Measurements from ENCODE around the gene RCE1.

The RCE1 gene

GRCh38 chr11:66870616-66871520, 27.6 kb downstream of the RCE1 start:
- no peak for DNase-seq

DNA sequence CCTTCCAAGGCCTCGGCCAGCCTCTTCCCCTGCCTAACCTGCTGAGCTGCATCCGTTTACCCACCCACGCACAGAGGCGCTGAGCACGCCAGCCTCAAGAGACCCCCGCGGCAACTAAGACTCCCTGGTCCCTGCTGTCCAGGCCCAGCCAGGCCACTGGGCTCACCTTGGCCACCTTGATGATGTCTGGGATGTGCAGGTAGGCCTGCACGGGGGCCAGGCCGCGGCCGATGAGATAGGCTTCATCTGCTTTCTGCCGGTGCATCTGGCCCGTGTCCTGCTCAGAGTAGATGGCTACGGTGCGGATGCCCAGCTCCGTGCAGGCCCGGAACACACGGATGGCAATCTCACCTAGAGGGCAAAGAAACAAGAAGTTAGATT, 28.3 kb downstream of the RCE1 start:
- no peak for DNase-seq

DNA sequence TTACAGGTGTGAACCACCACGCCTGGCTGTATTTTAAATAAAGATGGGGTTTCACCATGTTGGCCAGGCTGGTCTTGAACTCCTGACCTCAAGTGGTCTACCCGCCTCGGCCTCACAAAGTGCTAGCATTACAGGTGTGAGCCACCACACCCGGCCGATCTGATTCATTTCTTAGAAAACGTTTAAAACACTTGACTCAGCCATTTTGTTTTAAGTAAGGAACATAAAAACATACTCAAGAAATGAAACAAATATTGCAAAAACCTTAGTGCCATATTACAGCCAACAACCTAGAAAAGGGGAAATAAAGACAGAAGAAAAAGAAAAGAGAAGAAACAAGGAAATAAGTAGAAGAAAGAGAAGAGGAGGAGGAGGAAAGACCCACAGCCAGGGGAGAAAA, 31.0 kb downstream of the RCE1 start:
- no peak for DNase-seq

DNA sequence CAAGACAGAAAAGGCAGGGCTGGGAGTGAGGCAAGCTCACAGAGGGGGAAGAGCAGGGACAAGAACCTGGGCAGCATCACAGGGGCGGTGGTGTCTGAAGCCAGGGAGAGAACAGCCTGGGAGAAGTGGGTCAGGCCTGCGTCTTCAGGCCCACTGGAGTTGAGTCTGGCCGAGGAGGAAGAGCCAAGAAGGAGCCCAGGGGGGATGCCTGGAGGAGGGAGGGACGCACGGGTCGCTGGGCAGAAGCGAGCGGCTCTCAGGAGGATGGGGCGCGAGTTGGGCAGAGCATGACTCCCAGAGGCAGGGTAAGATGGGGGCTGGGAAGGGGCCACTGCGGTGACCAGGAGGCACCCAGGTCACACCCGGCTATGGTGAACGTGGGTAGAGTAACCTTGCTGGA, 32.1 kb downstream of the RCE1 start:
- no peak for DNase-seq

DNA sequence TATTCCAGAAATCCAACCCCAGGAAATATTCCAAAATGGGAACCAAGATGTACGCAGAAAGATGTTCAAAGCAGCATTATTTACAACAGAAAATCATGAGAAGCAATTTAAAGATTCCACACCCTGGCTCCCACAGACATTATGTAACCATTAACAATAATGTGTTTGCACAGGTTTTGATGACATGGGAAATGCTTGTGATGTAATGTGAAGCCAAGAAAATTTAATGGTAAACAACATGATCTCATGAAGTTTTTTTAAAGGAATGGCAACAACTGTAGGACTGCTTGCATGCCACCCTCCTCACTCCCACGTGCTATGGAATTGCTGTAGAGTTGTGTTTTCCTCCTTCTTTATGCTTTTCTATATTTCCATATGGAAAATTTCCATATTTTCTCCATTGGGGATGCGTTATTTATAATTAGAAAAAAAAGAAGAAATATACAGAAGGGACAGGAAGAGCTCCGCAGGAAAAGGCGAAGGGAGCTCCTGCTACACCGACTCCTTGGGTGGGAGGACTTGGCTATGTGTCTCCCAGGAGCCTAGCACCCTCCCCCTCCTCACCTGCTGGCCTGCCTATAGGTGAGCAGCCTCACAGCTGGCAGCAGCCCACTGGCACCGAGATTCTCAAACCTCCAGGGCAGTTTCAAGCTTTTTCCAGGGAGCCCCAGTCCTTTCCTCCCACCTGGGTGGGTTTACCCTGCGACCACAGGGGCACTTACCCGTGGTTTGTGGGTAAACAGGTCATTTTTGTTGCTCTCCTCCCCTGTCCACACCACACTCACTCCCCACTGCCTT, 34.5 kb downstream of the RCE1 start:
- no peak for DNase-seq

DNA sequence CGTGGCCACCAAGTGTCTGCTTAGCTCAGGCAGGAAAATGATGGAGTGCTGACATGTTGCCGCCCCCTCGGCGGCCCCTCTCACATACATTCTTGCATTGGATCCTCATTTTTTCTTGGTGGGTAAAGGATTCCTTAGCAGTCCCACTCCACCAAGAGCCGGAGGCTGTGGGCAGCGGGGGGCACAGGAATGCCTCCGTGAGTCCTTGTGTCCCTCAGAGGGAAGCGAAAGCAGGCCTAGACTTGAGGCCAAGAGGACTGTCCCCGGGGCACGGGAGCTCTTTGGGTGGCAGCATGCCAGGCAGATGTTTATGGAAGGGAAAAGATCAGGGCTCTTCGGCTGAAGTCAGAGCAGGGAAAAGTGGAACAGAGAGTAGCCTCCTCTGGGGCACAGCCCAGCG, 35.2 kb downstream of the RCE1 start:
- DNase-seq: no peak

- DNase-seq: no peak
Measured at GRCh38 chr11:66879000-66879399, 35.8 kb downstream of the RCE1 start.

DNA sequence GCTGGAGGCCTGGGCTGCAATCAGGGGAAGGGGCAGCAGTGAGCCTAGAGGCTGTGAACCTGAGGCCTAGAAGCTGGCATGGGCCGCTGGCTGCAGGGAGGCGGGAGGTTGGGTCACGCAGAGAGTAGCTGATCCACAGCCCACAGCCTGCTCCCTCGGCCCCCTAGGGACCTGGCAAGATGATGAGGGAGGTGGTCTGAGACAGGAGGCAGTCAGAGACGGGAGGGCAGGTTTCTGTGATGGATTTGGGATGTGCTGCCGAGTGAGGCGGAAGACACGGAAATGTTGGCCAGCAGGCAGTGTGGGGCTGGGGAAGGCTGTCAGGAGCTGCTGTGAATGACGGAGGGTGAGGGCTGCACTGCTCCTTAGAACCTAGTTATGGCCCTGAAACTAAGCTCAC, 36.3 kb downstream of the RCE1 start:
- DNase-seq: no peak

DNA sequence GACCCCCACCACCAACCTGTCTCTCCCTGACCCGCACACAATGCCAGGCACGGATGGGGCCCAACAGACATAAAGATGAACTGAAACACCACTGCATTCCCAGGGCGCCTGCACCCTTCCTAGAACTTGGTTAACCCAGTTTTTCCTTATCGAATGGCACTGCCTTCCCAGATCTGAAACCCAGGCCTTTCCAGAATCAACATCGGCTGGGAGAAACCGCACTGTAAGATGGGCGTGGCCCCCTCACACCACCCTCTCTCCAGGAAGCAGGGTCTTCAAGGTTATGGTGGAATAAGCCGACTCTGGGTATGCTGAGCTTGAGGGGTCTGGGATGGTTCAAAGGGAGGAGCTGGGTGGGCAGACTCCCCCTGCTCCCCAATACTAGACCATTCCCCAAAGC, 36.8 kb downstream of the RCE1 start:
- no peak for DNase-seq

DNA sequence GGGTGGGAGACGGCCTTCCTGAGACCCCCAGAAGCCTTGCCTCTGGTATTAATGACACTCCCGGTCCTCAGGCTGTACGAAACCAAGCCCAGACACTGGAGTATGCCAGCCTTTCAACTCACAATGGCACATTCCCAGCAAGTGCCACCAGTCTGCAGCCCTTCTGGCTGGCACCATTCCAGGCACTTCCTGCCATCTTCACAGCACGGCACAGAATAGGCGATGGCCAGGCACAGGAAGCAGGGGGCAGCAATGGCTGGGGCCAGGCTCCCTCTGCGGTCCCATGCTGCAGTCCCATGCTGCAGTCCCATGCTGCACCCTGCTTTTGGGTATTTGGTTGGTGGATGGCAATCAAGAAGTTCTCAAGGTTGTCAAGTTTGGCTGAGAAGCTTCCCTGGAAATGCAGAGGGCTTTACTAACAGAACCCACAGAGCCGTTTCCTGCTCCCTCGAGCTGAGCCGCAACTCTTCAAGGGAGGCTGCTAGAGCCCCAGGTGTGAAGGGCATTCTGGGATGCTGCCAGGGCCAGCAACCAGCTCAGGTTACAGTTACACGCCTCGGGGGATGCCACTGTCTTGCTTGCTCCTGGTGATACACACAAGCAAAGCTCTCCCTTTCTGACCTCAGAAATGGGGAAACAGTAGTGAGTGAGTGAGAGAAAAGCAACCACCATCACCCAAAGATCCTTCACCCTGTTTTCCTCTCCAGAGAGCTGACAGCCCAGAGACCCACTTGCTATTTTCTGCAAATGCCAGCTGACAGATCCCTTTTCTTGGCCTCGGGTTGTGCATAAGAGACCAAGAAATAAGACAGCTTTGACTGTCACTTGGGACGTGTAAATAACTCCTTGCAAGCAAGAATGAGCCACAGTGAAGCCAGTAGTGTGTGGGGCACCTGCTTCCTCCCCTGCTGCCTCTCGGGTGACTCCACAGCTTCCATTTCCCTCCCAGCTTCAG, 37.5 kb downstream of the RCE1 start:
- DNase-seq: no peak

- DNase-seq: no peak
Measured at GRCh38 chr11:66881451-66881835, 38.2 kb downstream of the RCE1 start.

DNA sequence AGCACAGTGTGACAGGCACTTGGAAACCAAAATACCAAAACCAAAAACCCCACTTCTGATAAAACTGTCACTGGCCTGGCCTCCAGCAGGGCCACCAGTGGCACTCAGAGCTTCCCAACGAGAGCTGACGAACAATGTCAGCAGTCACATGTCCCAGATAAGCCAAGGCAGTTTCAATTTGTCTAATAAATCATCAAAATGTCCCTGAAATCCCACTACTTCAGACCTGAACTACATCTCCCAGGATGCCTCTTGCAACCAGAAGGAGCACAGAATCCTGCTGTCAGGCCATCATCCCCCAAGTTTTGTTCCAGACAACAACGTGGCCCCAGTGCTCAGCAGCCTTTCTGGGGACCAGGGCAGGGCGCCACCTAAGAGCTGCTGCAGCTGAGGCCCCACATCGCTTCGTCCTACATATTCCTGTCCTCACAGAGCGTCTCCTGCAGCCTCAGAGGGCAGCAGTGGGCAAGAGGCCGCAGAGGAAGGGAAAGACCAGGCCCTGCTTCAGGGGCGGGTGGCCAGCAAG, 38.7 kb downstream of the RCE1 start:
- DNase-seq: no peak

GRCh38 chr11:66882561-66883015, 39.3 kb downstream of the RCE1 start:
- DNase-seq: no peak

GRCh38 chr11:66883016-66883965, 40.0 kb downstream of the RCE1 start:
- DNase-seq: peak; percentile 35

DNA sequence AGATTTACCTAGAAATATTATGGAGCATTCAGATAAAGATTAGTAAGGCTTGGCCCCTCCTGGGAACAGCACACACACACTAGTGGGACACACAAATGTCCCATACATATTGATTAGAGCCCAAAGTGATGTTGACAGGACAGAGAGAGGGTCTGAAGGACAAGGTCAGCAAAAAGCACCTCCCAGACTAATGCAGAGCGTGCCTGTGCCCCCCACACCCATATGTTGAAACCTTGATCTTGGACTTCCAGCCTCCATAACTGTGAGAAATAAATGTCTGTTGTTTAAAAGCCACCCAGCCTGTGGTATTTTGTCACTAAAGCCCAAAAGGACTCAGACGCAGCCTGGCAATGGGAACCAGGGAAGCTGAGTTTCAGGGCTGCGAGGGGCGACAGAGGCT, 41.2 kb downstream of the RCE1 start:
- no peak for DNase-seq

DNA sequence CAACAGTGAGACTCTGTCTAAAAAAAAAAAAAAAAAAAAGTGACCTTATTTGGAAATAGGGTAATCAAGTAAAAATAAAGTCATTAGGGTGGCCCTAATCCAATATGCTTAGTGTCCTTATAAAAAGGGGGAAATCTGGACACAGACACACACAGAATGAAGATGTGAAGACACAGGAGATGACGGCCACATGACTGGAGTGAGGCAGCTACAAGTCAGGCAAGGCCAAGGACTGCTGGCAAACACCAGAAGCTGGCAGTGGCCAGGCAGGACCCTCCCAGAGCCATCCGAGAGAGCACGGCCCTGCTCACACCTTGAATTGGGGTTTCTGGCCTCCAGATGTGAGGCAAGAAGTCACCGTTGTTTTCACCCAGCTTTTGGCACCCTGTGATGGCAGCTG, 42.2 kb downstream of the RCE1 start:
- DNase-seq: no peak

GRCh38 chr11:66885950-66886440, 42.8 kb downstream of the RCE1 start:
- no peak for DNase-seq

GRCh38 chr11:66886671-66887221, 43.5 kb downstream of the RCE1 start:
- no peak for DNase-seq

DNA sequence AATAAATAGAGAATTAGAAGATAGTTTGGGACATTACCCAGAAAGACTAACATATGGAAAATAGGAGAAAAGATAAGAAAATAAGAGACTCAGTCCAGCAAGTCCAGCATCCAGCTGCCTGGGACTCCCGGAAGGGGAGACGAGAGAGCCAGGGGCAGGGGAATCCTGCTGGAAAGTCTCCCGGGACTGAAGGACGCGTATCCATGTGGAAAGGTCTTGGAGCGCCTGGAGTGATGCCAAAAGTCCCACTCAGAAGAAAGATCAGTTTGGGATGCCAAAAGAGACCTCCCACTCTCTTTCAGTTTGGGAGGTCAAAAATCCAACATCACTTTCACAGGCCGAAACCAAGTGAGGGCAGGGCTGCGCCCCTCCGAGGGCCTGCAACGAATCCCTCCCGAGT, 44.3 kb downstream of the RCE1 start:
- no peak for DNase-seq

GRCh38 chr11:66888282-66888681, 45.0 kb downstream of the RCE1 start:
- DNase-seq: no peak

DNA sequence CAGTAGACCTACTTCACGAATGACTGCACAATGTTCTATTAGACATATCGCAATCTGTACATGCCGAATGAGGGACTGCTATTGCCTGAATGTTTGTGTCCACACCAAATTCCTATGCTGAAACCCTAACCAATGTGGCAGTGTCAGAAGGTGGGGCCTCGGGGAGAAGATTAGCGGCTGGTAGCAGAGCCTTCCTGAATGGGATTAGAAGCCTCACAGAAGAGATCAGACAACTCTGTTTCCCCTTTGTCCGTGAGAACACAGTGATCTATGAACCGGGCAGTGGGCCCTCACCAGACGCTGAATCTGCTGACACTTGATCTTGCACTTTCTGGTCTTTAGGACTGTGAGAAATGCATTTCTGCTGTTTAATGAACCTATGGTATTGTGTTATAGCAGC, 46.7 kb downstream of the RCE1 start:
- DNase-seq: no peak
